Cerebellar cortex (tissue), 1 donor: ENCODE data around the gene GDF9.

Experiments
- DNase-seq: peaks from one replicate; pipeline ENCODE4 v3.0.0-alpha.2; 2015; ENCODE audit warnings: low spot score

GDF9 gene

GRCh38 chr5:132866342-132867045 lies at the start of gene GDF9, which contains the start of gene UQCRQ:
Gene GDF9, minus strand, starts transcription at chr5:132866469. Its CDS starts 1,936 bp downstream, at chr5:132864533.
Gene UQCRQ, plus strand, starts transcription at chr5:132866642. Its CDS starts 240 bp downstream, at chr5:132866882.
- peak; percentile 100 for DNase-seq

GRCh38 chr5:132915681-132916080 lies 49.4 kb upstream of the GDF9 start:
- DNase-seq = no peak

DNA sequence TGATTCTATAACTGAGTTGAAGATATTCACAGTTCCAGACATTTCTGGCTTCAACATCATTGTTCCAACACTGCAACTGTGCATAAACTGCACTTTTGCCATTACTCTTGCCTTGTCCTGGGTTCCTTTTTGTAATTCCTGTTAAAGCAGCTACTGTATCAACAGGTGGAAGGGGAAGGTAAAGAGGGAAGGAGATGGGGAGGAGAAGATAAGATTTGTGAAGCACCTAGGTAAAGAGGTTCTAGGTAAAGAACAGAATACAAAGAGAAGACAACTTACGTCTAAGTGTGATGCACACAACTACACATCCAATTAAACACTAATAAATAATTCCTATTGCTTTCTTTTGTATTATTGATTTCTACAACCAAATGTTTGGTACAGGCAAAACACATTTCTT lies 43.4 kb upstream of the GDF9 start:
- DNase-seq = no peak

DNA sequence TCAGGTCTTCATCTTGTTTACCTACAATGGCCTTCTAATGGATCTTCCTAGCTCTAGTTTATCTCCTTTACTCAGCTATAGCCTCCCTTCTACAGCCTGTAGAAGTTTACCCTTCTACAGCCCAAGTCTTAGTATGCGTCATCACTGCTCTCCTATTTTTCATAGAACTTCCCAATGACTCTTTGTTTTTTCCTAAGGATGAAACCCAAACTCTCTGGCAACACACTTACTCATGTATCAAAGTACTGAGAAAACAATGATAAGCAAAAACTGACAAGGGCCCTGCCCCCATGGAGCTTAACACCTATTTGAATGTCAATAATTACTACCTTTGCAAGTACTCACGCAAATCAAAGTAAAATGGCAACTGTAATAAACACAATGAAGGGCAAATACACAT lies 40.9 kb upstream of the GDF9 start:
- no peak for DNase-seq

- no peak for DNase-seq
Measured at GRCh38 chr5:132905938-132906337, 39.7 kb upstream of the GDF9 start.

DNA sequence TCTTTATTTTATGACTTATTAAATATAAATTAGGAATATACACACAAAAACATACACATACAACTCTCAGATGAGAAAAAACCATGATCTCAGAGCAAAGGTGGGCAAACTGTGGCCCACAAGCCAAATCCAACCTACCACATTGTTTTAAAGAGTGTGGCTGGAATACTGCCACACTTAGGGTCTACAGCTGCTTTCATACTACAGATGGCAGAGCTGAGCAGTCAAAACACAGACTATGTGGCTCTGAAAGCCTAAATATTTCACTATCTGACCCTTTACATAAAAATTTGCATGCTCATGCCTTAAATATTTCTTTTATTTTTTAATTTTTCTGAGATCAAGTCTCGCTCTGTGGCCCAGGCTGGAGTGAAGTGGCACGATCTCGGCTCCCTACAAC lies 35.5 kb upstream of the GDF9 start:
- no peak for DNase-seq

- DNase-seq = no peak
Measured at GRCh38 chr5:132901036-132901435, 34.8 kb upstream of the GDF9 start.

- DNase-seq = no peak
Measured at GRCh38 chr5:132898094-132898493, 31.8 kb upstream of the GDF9 start.

GRCh38 chr5:132896685-132897084 lies 30.4 kb upstream of the GDF9 start:
- no peak for DNase-seq

GRCh38 chr5:132895719-132896305 lies 29.5 kb upstream of the GDF9 start:
- DNase-seq = no peak

GRCh38 chr5:132890817-132891216 lies 24.5 kb upstream of the GDF9 start:
- no peak for DNase-seq

- no peak for DNase-seq
Measured at GRCh38 chr5:132889501-132889900, 23.2 kb upstream of the GDF9 start.

DNA sequence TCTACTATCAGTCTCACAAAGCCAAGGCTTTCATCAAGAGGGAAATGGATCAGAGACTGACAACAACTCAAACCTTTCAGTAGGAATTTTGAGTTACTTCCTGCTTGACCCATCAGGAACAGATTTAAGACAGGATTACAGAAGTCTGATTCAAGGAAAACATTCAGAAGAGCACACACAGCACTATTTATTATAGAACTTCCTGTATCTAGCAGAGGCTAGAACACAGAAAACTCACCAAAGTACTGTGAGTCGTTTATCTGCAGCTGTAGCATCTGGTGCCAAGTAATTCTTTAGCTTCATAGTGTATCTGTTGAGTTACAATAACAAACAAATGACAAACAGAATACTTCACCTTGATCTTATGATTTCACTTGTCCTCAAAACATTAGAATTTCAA lies 21.0 kb upstream of the GDF9 start:
- DNase-seq = no peak

- DNase-seq = no peak
Measured at GRCh38 chr5:132886064-132886823, 20.0 kb upstream of the GDF9 start.

DNA sequence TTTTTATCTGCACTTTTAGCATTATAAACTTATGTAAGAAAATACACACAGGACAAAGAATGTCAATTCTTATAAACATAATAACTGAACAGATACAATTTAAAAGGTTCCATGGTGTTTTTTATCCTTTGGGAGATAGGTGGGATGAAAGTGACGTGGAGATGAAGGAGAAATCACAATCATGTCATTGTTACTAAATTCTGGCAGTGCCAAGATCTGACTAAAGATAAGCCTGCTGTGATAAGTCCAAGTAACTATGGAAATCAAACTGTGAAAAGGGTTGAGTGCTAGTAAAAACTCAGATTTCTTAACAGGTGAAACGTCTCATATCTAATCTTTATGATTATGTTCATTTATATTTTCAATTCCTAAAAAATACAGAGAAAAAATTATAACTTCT lies 18.3 kb upstream of the GDF9 start:
- no peak for DNase-seq

DNA sequence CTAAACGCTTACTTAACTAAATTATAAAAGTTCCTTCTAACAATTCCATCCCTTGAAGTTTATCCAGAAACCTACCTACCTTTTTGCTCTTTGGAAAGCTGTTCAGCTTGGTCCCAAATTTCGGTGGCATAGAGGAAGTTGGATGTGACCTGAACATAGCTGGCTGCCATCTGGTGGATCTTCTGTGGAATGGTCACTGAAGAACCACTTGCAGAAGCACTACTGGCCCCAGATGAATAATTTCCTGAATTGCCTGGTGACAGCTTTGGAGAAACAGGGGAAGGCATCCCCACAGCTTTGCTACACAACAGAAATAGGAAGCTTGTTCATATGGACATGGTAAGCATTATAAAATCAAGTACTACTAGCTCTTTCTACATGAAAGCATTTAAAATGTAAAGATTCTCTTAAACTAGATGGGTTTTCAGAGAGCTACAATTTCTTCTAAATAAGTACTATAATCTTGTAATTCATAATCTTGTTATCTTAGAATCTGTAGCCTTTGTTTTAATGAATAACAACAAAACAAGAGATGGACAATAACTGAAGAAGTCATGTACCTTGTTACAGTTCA lies 17.1 kb upstream of the GDF9 start:
- peak; percentile 85 for DNase-seq

- no peak for DNase-seq
Measured at GRCh38 chr5:132877938-132878337, 11.7 kb upstream of the GDF9 start.

DNA sequence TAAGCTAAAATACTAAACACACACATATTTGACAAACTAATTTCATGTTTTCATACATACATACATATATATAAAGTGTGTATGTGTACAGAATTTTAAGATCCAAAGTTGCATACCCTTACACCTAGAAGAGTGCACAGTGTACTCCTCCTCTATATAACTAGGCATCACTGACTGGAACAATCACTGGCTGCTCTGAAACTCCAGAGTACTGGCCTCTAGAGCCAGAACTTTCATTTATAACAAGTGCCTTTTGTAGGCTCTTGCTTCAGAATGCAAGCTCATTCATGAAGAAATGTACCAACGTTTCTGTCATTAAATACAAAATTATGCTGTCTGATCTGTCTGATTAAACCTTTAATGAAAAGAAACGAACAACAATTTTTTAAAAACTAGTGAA lies 11.2 kb upstream of the GDF9 start:
- no peak for DNase-seq

GRCh38 chr5:132876020-132876759 lies 9.9 kb upstream of the GDF9 start:
- DNase-seq = no peak

- DNase-seq = no peak
Measured at GRCh38 chr5:132873930-132874271, 7.6 kb upstream of the GDF9 start.

DNA sequence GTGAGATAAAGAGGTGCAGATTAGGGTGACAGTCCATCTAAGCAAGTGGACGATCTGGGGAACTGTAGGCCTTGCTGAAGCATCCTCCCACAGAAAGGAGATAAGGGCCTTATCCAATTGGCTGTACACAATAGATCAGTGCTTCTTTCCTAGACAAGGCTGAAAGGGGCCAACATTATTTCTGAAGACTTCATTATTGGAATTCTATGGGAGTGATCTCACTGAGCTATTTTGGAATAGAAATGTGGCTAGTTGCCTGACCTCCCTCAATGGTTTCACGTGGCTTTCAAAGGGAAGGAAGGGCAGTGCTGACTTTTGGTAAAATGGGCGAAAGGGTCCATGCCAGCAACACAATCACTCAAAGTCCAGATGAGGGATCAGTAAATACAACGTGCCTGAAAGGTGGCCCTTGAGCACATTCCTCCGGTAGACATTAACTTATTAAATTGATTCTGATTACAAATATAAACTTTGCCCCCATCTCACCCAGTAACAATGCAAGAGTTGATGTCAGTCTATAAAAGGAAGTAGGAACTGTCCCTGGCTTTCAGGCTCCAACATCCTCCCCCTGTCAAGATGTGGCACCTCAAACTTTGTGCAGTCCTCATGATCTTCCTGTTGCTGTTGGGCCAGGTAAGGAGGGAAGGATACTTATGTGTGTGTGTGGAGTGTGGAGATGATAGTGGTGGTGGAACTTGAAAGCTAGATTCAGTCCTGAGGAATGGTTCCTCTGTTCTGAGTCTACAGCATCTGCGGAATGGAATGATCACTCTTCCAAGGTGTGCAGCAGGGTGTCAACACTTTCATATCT lies 7.1 kb upstream of the GDF9 start, which contains the start of gene LEAP2:
LEAP2 (plus strand) TSS at position 550 of the 811 bp plus-strand sequence; CDS start at position 577, 27 bp downstream.
- DNase-seq = no peak
